T-helper 17 cell (primary cell): Measurements from ENCODE around the gene DOCK3. TPM values are rescaled to one million over a fixed set of nuclear protein-coding genes. Genes with fewer than 3 reads are reported as not detected.
"Not testable (repeated sequence)": the region's sequence is repeated elsewhere in the genome, so short reads cannot be mapped to it uniquely, and the experiment has no call there.

ENCODE experiments used
- ATAC-seq: fragments of 150-1000 bp; cut with Tn5 transposase; 2 replicates; pipeline ENCODE4 v1.10.0; 2021; ENCODE audit warnings: mild to moderate bottlenecking, moderate library complexity
- DNase-seq, 3 donors: peaks; one replicate each; pipeline versions ENCODE4 v3.0.0 to v3.0.0-alpha.2; 2020 to 2021
- H3K9me3 ChIP-seq: one replicate; pipeline ENCODE4 v1.7.0; 2013; ENCODE audit warnings: low read length, mild to moderate bottlenecking; ENCODE audit not compliant: control insufficient read depth, poor library complexity, severe bottlenecking
- H3K27ac Mint-ChIP-seq: one replicate; pipeline ENCODE4 v1.8.0; 2022; ENCODE audit warnings: mild to moderate bottlenecking, moderate library complexity, mixed read lengths
- H3K27me3 Mint-ChIP-seq: one replicate; pipeline ENCODE4 v1.8.0; 2022; ENCODE audit warnings: mixed read lengths
- H3K36me3 Mint-ChIP-seq: one replicate; pipeline ENCODE4 v1.8.0; 2022; ENCODE audit warnings: low read depth, mixed read lengths
- H3K4me1 Mint-ChIP-seq: one replicate; pipeline ENCODE4 v1.8.0; 2022; ENCODE audit warnings: mild to moderate bottlenecking, mixed read lengths
- H3K4me3 Mint-ChIP-seq: one replicate; pipeline ENCODE4 v1.8.0; 2022; ENCODE audit warnings: mild to moderate bottlenecking, moderate library complexity, mixed read lengths
- total RNA-seq, 4 donors: library from RNA in 2 of 4; stranded (reverse) in 2 of 4; gene quantifications; one replicate each; pipeline ENCODE4 v1.2.3 and lab custom pipeline; 2022 to 2026

Gene DOCK3
- total RNA-seq, 2 donors from 2014 or later, result 1.9 to 3.2 TPM

DNA sequence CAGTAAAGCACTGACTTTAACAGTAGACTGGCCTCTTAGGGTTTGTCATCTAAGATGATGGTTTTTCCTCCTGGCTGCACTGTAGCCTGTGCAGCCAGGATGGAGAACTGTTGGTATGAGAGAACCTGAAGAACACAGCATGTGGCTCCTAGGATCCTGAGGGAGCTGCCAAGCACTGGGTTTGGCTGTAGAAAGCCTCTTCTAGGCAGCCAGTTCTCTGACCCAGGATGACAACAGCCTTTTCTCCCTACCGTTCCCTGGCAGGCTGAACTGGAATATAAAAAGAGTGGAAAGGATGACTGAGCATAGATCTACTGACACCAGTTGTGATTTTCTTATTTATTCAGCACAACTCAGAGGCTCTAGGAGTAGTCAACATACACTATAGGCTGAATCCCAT lies 676.0 kb downstream of the DOCK3 start:
- no peaks in the 10 kb centered on the region for H3K9me3 ChIP-seq
- ATAC-seq (no peak), DNase-seq (no peak)
- Mint-ChIP-seq H3K4me1 (peaks cover 7% of the 10 kb centered on the region), H3K36me3 (no peaks in the 10 kb centered on the region), H3K4me3 (no peak overlapping the region), H3K27ac (no peak overlapping the region), H3K27me3 (peaks cover 4% of the 10 kb centered on the region)

DNA sequence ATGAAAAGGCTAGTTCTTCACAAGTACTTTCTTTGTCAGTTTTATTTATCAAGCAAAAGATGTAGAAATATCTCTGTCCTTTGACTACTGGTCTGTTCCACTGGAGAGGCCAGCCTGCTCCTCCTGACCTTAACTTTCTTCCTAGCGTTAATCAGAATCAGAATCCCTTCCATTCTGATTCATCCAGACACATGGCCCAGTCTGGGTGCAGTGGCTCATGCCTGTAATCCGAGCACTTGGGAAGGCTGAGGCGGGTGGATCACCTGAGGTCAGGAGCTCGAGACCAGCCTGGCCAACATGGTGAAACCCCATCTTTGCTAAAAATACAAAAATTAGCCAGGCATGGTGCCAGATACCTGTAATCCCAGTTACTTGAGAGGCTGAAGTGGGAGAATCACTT lies 678.4 kb downstream of the DOCK3 start:
- peaks cover 4% of the 10 kb centered on the region for H3K27me3 Mint-ChIP-seq
- H3K36me3 Mint-ChIP-seq, result no peaks in the 10 kb centered on the region
- ATAC-seq, result no peak
- H3K4me1 Mint-ChIP-seq, result peaks cover 7% of the 10 kb centered on the region
- no peak overlapping the region for H3K4me3 Mint-ChIP-seq
- H3K27ac Mint-ChIP-seq, result no peak overlapping the region
- no peaks in the 10 kb centered on the region for H3K9me3 ChIP-seq
- DNase-seq, result no peak

DNA sequence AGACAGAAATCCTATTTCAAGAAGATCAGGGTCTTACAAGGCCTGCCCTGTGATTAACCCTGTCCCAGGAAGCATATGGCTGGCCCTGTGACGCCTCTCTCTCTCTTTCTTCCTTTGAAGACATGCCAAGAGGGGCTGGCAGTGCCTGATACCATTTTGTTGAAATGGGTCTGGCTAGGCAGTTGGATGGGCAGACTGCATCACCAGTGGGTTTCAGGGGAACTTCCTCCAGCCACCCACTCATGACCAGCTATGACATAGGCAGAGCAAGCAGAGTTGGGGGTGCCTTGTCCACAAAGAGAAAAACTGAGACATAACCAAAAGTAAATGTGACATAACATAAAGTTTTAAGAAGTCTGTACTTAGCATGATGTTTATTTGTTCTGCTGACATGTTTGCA lies 679.0 kb downstream of the DOCK3 start:
- ATAC-seq, result no peak
- H3K27ac Mint-ChIP-seq, result no peak overlapping the region
- no peaks in the 10 kb centered on the region for H3K9me3 ChIP-seq

DNA sequence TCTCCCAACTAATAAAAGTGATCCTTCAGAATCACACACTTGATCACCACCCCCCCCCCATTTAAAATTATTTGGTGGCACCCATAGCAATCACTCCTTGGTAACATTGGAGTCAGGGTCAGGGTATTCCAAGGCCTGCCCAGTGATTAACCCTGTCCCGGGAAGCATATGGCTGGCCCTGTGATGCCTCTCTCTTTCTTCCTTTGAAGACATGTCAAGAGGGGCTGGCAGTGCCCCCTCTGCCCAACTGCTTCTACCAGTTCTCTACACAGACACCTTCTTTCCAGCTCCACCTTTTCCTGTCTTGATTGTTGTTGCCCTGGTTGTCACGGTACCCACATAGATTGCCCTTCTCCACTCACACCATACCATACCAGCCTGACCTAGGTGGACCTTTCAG lies 679.4 kb downstream of the DOCK3 start:
- Mint-ChIP-seq H3K27ac (no peak overlapping the region), H3K4me3 (no peak overlapping the region), H3K4me1 (peaks cover 7% of the 10 kb centered on the region), H3K36me3 (no peaks in the 10 kb centered on the region), H3K27me3 (peaks cover 4% of the 10 kb centered on the region)
- ATAC-seq (no peak), DNase-seq (no peak)
- no peaks in the 10 kb centered on the region for H3K9me3 ChIP-seq

More for the DNA sequence above, 679.0 kb downstream of the DOCK3 start:
- H3K27me3 Mint-ChIP-seq, result peaks cover 4% of the 10 kb centered on the region
- no peak for DNase-seq
- H3K4me3 Mint-ChIP-seq, result no peak overlapping the region
- H3K4me1 Mint-ChIP-seq, result peaks cover 7% of the 10 kb centered on the region
- no peaks in the 10 kb centered on the region for H3K36me3 Mint-ChIP-seq

DNA sequence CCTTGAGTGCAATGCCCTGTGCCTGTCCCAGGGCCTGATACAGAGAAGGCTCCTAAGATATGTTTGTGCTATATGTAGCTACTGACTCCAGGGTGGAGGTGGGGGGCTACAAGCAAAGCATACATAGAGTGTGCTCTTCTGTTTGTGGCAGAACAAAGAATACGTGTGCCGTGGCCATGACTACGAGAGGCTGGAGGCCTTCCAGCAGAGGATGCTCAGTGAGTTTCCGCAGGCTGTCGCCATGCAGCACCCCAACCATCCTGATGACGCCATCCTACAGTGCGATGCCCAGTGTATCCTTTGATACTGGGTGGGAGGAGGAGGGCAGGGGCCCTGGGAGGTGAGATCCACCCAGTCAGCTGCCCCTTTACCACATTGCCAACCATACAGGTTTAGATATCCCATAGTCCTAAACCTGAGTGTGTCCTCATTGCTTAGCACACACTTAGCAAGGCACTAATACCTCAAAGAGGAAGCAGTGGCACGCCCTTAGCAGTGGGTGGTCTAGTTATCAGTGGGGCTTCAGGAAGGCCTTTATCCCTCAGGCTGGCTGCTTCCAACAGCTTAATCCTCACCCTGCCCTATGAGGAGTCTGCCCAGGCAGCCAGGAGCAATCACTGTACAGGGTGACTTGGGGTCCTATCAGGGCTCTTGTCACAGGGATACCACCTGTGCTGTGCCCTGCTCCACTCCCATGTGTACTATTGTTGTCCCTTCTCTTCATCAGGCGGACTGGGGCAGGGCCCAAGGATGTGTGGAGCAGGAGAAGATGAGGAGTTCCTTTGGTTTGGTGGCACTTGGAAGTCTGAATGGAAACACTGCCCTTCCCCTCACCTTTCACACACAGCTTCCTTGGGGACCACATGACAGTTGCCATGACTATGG lies 680.2 kb downstream of the DOCK3 start:
- H3K9me3 ChIP-seq, result no peaks in the 10 kb centered on the region
- ATAC-seq (no peak), DNase-seq (no peak)
- H3K4me1 Mint-ChIP-seq, result peaks cover 7% of the 10 kb centered on the region
- no peak overlapping the region for H3K4me3 Mint-ChIP-seq
- H3K36me3 Mint-ChIP-seq, result no peaks in the 10 kb centered on the region
- H3K27me3 Mint-ChIP-seq, result peaks cover 4% of the 10 kb centered on the region
- H3K27ac Mint-ChIP-seq, result no peak overlapping the region

DNA sequence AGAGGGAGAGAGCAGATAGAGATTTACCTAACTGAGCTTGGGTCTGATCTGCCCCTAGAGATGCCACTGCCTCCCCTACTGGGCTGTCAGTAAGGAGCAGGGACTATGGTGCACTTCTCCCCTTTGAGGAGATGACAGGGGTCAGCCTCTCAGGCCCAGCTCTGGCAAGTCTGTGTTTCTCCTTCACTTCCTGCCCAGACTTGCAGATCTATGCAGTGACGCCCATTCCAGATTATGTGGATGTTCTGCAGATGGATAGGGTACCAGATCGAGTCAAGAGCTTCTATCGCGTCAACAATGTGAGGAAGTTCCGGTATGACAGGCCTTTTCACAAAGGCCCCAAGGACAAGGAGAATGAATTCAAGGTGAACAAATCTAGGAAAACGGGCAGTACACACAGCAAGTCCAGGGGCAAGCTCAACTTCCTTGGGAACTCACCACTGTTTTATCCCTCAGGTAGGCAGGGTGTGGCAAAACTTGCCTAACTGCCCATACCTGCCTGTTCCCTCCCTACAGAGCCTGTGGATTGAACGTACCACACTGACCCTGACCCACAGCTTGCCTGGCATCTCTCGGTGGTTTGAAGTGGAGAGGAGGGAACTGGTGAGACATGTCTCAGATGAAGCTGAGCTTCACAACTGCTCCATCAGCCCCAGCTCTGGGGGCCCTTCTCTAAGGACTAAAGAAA lies 681.3 kb downstream of the DOCK3 start:
- Mint-ChIP-seq H3K4me3 (no peak overlapping the region), H3K36me3 (no peaks in the 10 kb centered on the region)

DNA sequence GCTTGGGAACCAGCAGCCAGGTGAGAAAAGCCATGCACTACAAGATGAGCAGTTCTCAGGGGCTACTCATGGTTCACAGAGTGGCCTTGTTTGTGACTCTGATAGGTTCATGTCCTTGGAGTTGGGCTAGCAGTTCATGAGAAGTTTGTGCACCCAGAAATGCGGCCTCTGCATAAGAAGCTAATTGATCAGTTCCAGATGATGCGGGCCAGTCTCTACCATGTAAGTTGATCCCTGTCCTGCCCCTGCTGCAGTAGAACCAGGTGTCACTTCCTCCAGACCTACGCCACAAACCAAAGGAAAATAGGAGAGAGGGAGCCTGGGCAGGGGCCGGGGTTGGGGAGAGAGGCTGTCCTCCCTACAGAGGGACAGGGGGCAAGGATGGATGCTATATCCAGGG lies 683.1 kb downstream of the DOCK3 start:
- Mint-ChIP-seq H3K4me1 (peaks cover 7% of the 10 kb centered on the region), H3K36me3 (no peaks in the 10 kb centered on the region), H3K4me3 (no peak overlapping the region), H3K27ac (no peak overlapping the region), H3K27me3 (no peaks in the 10 kb centered on the region)
- ATAC-seq, result no peak
- H3K9me3 ChIP-seq, result no peaks in the 10 kb centered on the region
- DNase-seq, result no peak

More for the DNA sequence above, 681.3 kb downstream of the DOCK3 start:
- Mint-ChIP-seq H3K4me1 (peaks cover 7% of the 10 kb centered on the region), H3K27ac (no peak overlapping the region), H3K27me3 (no peaks in the 10 kb centered on the region)
- no peak for DNase-seq
- no peaks in the 10 kb centered on the region for H3K9me3 ChIP-seq
- ATAC-seq, result no peak

DNA sequence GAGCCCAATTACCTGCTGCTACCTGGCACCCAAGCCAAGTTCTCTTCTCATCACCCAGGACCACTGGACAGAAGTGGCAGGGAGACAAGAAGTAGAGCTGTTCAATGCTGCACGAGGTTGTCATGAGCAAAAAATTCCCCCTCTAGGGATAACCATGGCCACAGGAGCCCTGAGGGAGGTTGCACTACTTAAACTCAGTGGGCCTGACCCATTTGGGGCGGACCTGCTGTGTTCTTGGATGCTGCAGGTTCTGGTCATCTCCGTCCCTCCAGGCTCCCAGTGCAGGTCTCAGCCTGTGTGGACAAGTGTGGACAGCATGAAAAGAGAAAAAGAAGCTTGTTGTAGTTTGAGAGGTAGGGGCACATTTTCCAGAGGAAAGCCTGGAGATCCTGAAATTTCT lies 684.3 kb downstream of the DOCK3 start:
- no peaks in the 10 kb centered on the region for H3K27me3 Mint-ChIP-seq
- ATAC-seq (no peak), DNase-seq (no peak)
- H3K27ac Mint-ChIP-seq, result no peak overlapping the region
- H3K4me3 Mint-ChIP-seq, result no peak overlapping the region
- H3K4me1 Mint-ChIP-seq, result peaks cover 5% of the 10 kb centered on the region
- H3K9me3 ChIP-seq, result no peaks in the 10 kb centered on the region
- H3K36me3 Mint-ChIP-seq, result no peaks in the 10 kb centered on the region

DNA sequence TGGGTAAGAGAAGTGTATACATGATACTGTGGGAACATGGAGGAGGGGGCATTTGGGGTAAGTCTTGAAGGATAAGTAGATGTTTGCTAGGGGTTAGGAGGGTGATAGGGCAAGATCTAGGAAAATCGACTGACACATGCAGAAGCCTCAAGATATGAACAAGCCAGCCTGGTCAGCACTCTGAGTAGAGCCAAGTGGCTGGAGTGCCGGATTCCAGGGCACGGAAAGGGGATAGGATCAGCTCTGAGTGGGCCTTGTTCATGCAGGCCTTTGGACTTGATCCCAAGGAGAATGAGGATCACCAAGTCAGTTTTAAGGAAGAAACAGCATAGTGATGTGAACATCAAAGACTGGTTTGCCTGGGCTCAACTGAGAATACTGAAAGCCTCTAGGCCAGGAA lies 686.1 kb downstream of the DOCK3 start:
- H3K4me1 Mint-ChIP-seq, result peaks cover 2% of the 10 kb centered on the region
- no peak overlapping the region for H3K4me3 Mint-ChIP-seq
- ATAC-seq (no peak), DNase-seq (no peak)
- H3K27ac Mint-ChIP-seq, result no peak overlapping the region
- peaks cover 2% of the 10 kb centered on the region for H3K36me3 Mint-ChIP-seq
- no peaks in the 10 kb centered on the region for H3K27me3 Mint-ChIP-seq
- H3K9me3 ChIP-seq, result no peaks in the 10 kb centered on the region

DNA sequence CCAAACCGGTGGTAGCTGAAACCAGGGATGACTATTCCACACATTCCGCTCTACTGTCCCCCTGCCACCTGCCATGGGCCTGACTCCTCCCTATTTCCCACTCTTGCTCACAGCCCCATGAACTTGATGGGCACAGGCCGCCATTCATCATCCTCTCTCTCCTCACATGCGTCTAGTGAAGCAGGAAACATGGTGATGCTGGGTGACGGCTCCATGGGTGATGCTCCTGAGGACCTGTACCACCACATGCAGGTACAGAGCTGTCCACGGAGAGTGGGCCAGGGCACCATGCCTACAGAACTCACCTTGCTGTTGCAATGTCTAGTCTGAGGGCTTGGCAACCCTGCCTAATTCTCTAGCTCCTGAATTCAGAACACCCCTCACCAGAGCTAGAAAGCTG lies 687.0 kb downstream of the DOCK3 start:
- H3K4me3 Mint-ChIP-seq, result no peak overlapping the region
- H3K4me1 Mint-ChIP-seq, result peaks cover 2% of the 10 kb centered on the region
- no peak overlapping the region for H3K27ac Mint-ChIP-seq
- no peak for DNase-seq
- H3K9me3 ChIP-seq, result no peaks in the 10 kb centered on the region
- H3K27me3 Mint-ChIP-seq, result peaks cover 4% of the 10 kb centered on the region
- H3K36me3 Mint-ChIP-seq, result peaks cover 2% of the 10 kb centered on the region
- ATAC-seq, result no peak

DNA sequence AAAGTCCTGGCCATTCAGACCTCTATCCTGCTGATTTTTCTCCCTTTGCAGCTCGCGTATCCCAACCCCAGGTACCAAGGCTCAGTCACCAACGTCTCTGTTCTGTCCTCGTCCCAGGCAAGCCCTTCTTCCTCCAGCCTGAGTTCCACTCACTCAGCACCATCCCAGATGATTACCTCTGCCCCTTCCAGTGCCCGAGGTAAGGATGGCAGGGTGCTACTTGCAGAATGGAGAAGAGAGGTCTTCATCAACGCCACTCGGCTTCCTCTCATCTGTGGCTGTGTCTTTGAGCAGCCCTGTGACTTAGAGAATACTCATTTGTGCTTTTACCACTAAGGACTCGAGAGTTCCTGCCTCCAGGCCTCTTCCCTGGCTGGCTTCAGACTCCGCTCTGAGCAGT lies 687.7 kb downstream of the DOCK3 start:
- Mint-ChIP-seq H3K36me3 (peaks cover 2% of the 10 kb centered on the region), H3K27me3 (peaks cover 5% of the 10 kb centered on the region), H3K4me1 (peaks cover 2% of the 10 kb centered on the region), H3K27ac (no peak overlapping the region), H3K4me3 (no peak overlapping the region)
- no peak for ATAC-seq
- DNase-seq, result no peak
- H3K9me3 ChIP-seq, result no peaks in the 10 kb centered on the region

DNA sequence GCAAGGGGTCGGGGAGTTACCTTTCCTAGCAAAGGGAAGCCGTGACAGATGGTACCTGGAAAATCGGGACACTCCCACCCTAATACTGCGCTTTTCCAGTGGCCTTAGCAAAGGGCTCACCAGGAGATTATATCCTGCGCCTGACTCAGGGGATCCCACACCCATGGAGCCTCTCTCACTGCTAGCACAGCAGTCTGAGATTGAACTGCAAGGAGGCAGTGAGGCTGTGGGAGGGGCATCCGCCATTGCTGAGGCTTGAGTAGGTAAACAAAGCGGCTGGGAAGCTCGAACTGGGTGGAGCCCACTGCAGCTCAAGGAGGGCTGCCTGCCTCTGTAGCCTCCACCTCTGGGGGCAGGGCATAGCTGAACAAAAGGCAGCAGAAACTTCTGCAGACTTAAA lies 693.5 kb downstream of the DOCK3 start:
- not testable (repeated sequence) for H3K4me1 Mint-ChIP-seq, DNase-seq

DNA sequence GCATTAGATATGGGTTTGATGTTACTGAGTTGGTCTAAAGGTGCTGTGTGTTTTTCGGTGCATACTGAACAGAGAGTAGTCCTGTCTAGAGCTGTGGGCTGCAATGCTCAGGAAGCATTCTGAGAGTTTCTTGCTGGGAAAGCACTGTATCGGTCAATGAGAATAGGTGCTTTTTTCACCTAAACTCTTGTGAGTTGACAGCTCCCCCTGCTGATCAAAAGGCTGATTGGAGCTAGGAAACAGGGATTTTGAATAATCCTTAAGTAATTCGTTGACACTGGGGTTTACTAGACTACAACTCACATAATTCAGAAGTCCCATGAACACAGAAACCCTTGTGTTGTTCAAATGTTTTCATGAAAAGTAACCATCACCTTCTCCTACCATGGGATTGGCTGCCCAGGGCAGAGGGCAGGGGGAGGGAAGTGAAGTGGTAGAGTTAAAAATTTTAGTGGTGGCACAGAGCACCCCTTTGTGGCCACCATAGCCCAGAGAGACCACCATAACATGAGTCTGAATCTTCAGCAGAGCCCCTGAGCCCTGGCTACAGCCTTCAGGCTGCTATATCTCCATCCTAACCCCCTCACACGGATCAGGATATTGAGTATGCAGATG lies 697.3 kb downstream of the DOCK3 start:
- DNase-seq (peak in 1 of 3 donors; percentile 44), ATAC-seq (peak; percentile 60)
- Mint-ChIP-seq H3K27ac (no peak overlapping the region), H3K4me3 (no peak overlapping the region), H3K36me3 (peaks cover 4% of the 10 kb centered on the region), H3K27me3 (peaks cover 13% of the 10 kb centered on the region), H3K4me1 (no peaks in the 10 kb centered on the region)
- no peaks in the 10 kb centered on the region for H3K9me3 ChIP-seq

More for the DNA sequence above, 693.5 kb downstream of the DOCK3 start:
- not testable (repeated sequence) for H3K4me3 Mint-ChIP-seq, ATAC-seq, H3K9me3 ChIP-seq, H3K27ac Mint-ChIP-seq, H3K36me3 Mint-ChIP-seq
- peaks cover 18% of the 10 kb centered on the region for H3K27me3 Mint-ChIP-seq
